ENCODE data around the gene EPHB1.

EPHB1 gene

DNA sequence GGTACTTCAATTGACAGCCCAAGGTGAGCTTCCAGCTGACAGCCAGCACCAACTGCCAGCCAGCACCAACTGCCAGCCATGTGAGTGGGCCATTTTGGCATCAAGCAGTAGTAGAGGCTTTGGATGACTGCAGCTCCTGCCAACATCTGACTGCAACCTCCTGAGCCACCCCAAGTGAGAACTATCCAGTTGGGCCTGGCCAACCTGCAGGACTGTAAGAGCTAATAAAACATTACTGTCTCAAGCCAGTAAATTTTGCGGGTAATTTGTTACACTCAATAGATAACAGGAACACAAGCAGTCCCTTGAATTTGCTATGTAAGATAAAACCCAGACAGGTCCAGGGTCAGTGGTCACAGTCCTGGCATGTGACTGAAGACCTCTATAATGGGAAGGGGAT is 29.7 kb downstream of the EPHB1 start:
- no peaks in the 10 kb centered on the region for H3K27me3 ChIP-seq (replicated peaks)
- in situ Hi-C loops (cut with HindIII; ENCODE audit: low pct_ligation_motif_present, low sequenced_read_pairs): no loop called here
- no peak overlapping the region for H3K4me3 ChIP-seq (ENCODE audit: low read depth, low read length)

DNA sequence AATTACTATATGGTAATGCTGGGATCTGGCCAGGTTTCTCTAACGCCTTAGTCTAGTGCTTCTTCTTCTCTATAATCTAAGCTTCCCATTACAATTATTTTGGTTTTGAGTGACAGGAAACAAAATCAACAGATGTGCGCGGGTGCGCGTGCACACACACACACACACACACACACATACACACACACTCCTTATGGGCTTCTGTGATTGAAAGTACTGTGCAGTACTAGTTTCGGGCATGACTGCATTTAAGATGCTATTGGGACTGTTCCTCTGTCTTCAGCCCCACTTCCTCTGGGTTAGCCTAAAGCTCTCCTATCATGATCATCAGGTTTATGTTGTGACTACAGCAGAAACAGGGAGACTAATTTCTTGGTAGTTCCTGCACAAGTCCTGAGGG is 32.2 kb downstream of the EPHB1 start:
- in situ Hi-C loops (cut with HindIII; ENCODE audit: low pct_ligation_motif_present, low sequenced_read_pairs): no loop called here

More for the DNA sequence above, 29.7 kb downstream of the EPHB1 start:
- Histone ChIP-seq H3K27ac (no peak overlapping the region), H3K36me3 (replicated peaks) (no peaks in the 10 kb centered on the region)
- DNase-seq: no peak
- no peak for TF ChIP-seq CTCF (IDR thresholded peaks at IDR 0.05; ENCODE audit: low read depth, low read length, missing control alignments)

GRCh38 chr3:134829721-134830120 is 34.7 kb downstream of the EPHB1 start:
- TF ChIP-seq CTCF (IDR thresholded peaks at IDR 0.05; ENCODE audit: low read depth, low read length, missing control alignments): no peak

More for the DNA sequence above, 32.2 kb downstream of the EPHB1 start:
- no peaks in the 10 kb centered on the region for H3K36me3 ChIP-seq (replicated peaks)
- H3K27me3 ChIP-seq (replicated peaks): no peaks in the 10 kb centered on the region
- H3K27ac ChIP-seq: no peak overlapping the region
- H3K4me3 ChIP-seq (ENCODE audit: low read depth, low read length): no peak overlapping the region
- no peak for DNase-seq
- no peak for TF ChIP-seq CTCF (IDR thresholded peaks at IDR 0.05; ENCODE audit: low read depth, low read length, missing control alignments)

GRCh38 chr3:134832585-134832984 is 37.5 kb downstream of the EPHB1 start:
- TF ChIP-seq CTCF (IDR thresholded peaks at IDR 0.05; ENCODE audit: low read depth, low read length, missing control alignments): no peak
- DNase-seq: no peak
- in situ Hi-C loops (cut with HindIII; ENCODE audit: low pct_ligation_motif_present, low sequenced_read_pairs): no loop called here
- Histone ChIP-seq H3K4me3 (ENCODE audit: low read depth, low read length) (no peak overlapping the region), H3K27ac (no peak overlapping the region), H3K36me3 (replicated peaks) (no peaks in the 10 kb centered on the region), H3K27me3 (replicated peaks) (no peaks in the 10 kb centered on the region)

More at GRCh38 chr3:134829721-134830120, 34.7 kb downstream of the EPHB1 start:
- in situ Hi-C loops (cut with HindIII; ENCODE audit: low pct_ligation_motif_present, low sequenced_read_pairs): no loop called here
- H3K27me3 ChIP-seq (replicated peaks): no peaks in the 10 kb centered on the region
- no peak overlapping the region for H3K4me3 ChIP-seq (ENCODE audit: low read depth, low read length)
- H3K36me3 ChIP-seq (replicated peaks): no peaks in the 10 kb centered on the region
- DNase-seq: no peak
- no peak overlapping the region for H3K27ac ChIP-seq

- H3K27me3 ChIP-seq (replicated peaks): no peaks in the 10 kb centered on the region
- in situ Hi-C loops (cut with HindIII; ENCODE audit: low pct_ligation_motif_present, low sequenced_read_pairs): no loop called here
- no peaks in the 10 kb centered on the region for H3K36me3 ChIP-seq (replicated peaks)
- no peak overlapping the region for H3K4me3 ChIP-seq (ENCODE audit: low read depth, low read length)
- no peak overlapping the region for H3K27ac ChIP-seq
- DNase-seq: no peak
- TF ChIP-seq CTCF (IDR thresholded peaks at IDR 0.05; ENCODE audit: low read depth, low read length, missing control alignments): no peak
Observed at GRCh38 chr3:134833453-134834163, 38.5 kb downstream of the EPHB1 start.

DNA sequence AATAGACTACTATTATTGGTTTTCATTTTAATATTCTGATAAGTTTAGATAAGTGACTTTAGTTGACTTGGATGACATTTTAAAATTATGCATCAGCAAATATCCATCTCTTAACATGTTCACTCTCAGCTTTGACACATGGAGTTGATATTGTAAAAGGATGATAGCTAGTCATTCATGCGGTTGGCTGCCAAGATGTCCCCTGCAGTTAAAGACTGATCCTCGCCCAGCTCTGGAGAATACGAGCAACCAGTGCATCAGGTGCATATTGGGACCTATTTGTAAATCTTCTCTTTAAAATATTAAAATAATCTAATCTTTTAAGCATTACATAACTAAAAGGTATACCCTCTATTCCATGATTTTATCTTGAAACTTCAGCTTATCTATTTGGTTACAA is 41.9 kb downstream of the EPHB1 start:
- Histone ChIP-seq H3K36me3 (replicated peaks) (no peaks in the 10 kb centered on the region), H3K4me3 (ENCODE audit: low read depth, low read length) (no peak overlapping the region), H3K27ac (no peak overlapping the region), H3K27me3 (replicated peaks) (no peaks in the 10 kb centered on the region)
- in situ Hi-C loops (cut with HindIII; ENCODE audit: low pct_ligation_motif_present, low sequenced_read_pairs): no loop called here
- no peak for TF ChIP-seq CTCF (IDR thresholded peaks at IDR 0.05; ENCODE audit: low read depth, low read length, missing control alignments)
- DNase-seq: no peak

Data from brain microvascular endothelial cell (primary cell).